NCI-H1694 (cell line): ENCODE results near the gene PLGRKT.
A peak's percentile ranks its signal among the peaks of the same experiment; 100 is the strongest.
"Not testable (repeated sequence)": the region's sequence is repeated elsewhere in the genome, so short reads cannot be mapped to it uniquely, and the experiment has no call there.

Experiments
- DNase-seq: peaks from one replicate; lab custom pipeline; 2025; lab: John Stamatoyannopoulos, UW

Gene PLGRKT

GRCh38 chr9:5437254-5438216 is at the start of gene PLGRKT:
Gene PLGRKT (minus strand): TSS chr9:5437925. CDS start chr9:5431977, 5,948 bp downstream.
- DNase-seq: peak; percentile 86

DNA sequence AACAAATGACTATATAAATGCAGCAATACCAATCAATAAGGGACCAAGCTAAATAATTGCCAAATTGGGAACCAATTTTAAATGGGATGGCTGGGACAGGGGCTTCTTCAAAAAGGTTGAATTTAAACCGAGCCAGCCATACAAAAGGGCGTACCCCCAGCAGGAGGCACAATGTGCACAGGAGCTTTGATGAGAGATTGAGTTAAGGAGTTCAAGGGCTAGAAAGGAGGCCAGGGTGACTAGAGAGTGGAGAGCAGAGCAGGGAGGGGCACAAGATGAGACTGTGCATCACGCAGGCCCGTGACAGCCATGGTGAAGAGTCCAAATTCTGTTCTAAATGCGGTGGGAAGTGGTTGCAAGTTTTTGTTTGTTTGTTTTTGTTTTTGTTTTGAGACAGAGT is 49.3 kb upstream of the PLGRKT start:
- no peak for DNase-seq

DNA sequence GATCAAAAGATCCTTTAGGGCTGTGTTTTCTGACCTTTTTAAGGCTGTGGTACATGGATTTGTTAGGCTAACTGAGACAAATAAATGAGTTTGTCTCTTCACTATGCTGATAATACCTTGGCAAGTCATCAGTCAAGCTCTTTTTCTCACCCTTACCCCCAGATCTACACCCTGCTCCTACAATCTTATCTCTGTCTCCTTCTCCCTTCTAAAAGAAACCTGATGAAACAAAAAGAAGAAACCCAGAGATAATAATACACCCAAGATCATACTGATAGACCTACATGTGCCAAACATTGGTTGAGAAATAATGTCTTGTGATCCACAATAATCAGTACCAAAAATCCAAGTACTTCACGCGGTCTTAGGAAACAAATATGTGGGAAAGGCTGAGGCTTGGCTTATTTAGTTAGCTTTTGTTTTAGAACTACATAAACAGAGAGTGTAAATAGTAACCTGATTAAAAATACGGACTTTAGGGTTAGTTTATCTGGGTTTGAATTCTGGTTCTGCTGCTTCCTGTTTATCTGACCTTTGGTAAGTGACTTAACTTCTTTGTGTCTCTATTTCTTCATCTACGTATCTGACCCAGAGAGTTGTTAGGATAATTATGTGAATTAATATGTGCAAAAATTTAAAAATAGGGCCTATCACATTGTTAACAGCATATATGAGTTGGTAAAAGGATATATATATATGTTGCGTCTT is 47.8 kb upstream of the PLGRKT start:
- DNase-seq: no peak

- no peak for DNase-seq
These were observed 45.6 kb upstream of the PLGRKT start for GRCh38 chr9:5483306-5483705.

- no peak for DNase-seq
These were observed 44.5 kb upstream of the PLGRKT start for GRCh38 chr9:5482194-5482593.

DNA sequence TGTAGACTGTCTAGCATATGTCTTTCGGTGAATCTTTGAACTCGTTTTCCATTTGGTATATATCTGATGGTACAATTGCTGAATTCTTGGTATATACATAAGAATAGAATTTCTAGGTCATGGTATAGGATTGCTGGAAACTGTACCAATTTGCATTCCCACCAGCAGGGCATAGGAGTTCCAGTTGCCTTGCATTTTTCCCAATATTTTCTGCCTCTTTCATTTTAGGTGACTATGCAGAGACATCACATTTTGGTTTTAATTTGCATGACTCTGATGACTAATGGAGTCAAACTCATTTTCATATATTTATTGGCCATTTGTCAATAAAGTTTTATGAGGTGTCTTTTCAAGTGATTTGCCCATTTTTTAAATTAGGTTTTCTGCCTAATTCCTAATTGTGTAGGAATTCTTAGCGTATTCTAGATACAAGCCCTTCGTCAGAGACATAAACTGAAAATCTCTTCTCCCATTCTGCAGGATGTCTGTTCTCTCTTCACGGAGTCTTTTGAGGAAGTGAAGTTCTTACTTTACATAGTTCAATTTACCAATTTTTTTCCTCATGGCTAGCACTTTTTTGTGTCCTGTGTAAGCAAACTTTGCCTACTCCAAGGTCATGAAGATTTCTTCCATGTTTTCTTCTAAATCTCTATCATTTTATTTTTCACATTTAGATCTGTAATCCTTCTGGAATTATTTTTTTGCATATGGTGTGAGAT is 43.8 kb upstream of the PLGRKT start:
- no peak for DNase-seq

GRCh38 chr9:5480919-5481318 is 43.2 kb upstream of the PLGRKT start:
- DNase-seq: no peak

DNA sequence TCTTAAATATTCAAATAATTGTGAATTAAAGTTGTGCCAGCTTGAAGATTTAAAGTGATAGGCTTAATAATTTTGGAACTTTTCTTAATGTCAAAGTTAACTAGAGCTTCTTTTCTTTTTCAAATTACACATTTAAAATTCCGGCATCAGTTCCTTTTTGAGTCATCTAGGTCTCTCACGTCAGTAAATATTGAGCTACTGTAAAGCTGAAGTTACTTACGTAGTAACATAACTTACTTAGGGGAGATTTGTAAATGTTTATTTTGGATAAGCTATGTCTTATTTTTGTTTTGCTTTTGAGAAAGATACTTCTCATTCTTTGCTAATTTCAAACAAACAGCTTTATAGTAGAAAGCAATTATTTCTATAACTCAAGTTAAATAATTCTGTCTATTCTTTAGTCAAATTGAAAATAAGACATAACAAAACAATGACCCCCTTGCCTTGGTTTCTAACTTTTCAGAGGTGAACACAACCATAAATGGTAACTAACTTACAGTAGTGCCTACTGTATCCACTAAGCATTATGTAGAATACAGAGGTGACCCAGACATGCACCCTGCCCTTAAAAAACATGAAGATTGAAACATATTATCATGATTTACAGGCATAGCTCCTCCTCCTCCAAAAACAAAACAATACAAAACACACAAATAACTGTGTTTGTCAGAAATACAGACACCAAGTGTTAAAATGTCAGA is 42.4 kb upstream of the PLGRKT start:
- no peak for DNase-seq

DNA sequence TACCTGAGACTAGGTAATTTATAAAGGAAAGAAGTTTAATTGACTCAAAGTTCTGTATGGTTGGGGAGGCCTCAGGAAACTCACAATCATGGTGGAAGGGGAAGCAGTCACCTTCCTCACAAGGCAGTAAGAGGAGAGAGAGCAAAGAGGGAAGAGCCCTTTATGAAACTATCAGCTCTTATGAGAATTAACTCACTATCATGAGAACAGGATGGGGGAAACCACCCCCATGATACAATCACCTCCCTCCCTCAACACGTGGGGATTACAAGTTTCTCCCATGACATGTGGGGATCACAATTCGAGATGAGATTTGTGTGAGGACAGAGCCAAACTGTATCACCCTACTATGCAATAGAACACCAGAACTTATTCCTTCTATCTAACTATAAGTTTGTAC is 40.5 kb upstream of the PLGRKT start:
- DNase-seq: no peak

DNA sequence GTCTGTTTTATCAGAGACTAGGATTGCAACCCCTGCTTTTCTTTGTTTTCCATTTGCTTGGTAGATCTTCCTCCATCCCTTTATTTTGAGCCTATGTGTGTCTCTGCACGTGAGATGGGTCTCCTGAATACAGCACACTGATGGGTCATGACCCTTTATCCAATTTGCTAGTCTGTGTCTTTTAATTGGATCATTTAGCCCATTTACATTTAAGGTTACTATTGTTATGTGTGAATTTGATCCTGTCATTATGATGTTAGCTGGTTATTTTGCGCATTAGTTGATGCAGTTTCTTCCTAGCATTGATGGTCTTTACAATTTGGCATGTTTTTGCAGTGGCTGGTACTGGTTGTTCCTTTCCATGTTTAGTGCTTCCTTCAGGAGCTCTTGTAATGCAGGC is 37.9 kb upstream of the PLGRKT start:
- not testable (repeated sequence) for DNase-seq

DNA sequence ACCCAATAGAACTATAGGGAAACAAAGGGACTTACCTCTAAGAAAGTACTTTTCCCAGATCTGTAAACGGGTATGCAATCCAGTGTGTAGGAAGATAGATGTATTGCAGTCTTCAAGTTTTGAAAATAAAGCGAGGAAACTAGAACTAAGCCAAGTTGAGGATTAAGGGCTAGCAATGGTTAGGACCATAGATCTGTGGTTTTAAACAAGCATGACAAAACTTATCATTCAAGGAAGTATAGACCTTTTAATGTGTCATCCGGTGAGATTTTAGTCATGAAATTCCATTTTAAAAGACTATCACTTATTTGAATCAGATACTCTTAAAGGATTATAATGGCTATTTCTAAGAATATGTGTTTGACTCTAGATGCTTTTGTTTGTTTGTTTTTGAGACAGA is 33.1 kb upstream of the PLGRKT start:
- DNase-seq: no peak

GRCh38 chr9:5470122-5470521 is 32.4 kb upstream of the PLGRKT start:
- DNase-seq: no peak

DNA sequence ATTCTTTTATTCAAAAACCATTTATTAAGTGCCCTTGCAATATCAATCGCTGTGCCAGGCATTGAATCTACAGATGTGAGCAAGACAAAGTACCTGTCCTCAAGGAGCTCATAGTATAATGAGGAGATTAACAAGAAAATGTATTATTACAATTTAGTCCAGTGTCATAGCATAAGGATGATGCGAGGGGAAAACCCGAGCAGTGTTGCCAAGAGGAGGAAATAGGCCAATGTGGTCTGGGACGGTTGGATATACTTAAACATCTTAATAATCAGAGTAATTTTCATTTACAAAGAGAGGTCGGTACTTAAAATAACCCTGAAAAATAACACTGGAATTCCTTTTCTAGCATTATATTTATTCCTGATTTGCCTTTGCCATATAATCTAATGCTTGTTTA is 31.1 kb upstream of the PLGRKT start:
- no peak for DNase-seq

DNA sequence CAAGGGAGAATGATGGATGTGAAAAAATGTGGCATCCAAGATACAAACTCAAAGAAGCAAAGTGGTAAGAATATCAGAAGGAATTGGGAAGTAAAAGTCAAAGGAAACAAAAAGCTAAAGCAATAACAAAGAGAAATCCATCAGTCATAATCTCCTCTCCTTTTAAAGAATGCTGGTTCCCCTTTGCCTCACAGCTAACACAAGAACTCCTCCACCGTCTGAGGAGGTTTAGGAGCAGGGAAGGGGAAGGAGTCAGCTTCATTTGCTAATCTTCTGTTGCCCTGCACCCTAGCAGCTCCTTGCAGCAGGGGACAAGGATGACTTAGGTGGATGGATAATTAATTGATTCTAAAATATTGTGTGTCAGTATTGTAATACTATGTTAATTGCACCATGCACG is 29.0 kb upstream of the PLGRKT start:
- DNase-seq: no peak

GRCh38 chr9:5466005-5466404 is 28.3 kb upstream of the PLGRKT start:
- no peak for DNase-seq

GRCh38 chr9:5464831-5465330 is 27.2 kb upstream of the PLGRKT start:
- not testable (repeated sequence) for DNase-seq

GRCh38 chr9:5460157-5460556 is 22.4 kb upstream of the PLGRKT start:
- no peak for DNase-seq

GRCh38 chr9:5459289-5459829 is 21.6 kb upstream of the PLGRKT start:
- DNase-seq: no peak

GRCh38 chr9:5455181-5455580 is 17.5 kb upstream of the PLGRKT start:
- DNase-seq: no peak

DNA sequence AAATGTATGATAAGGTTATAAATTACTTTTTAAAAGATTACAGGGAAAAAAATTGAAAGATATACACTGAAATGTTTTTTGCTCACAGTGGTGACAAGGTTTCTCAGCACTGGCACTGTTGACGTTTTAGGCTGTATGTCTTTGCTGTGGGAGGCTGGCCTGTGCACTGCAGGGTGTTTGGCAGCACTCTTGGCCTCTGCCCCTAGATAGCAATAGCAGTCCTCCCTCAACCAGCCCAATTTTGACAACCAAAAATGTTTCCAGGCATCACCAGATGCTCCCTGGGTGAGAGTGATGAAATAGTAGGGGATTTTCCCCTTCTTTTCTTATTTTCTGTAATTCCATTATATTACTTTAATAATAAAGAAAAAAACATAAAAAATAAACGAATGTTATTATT is 15.9 kb upstream of the PLGRKT start:
- DNase-seq: no peak

- DNase-seq: no peak
These were observed 15.3 kb upstream of the PLGRKT start for GRCh38 chr9:5453004-5453403.

DNA sequence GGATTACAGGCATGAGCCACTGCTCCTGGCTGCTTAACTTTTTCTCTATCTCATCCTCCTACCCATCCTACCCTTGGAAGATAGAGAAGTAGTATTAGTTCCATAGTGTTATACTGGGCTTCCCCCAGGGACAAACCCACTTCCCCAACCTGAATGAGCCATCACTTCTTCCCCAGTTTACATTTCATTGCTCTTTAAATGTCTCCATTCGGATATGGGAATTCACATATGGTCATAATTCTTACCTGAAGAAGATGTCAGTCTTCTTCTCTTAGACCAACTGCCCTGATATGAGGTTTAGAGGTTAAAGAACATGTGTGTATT is 14.5 kb upstream of the PLGRKT start:
- DNase-seq: no peak
